ENCODE data around the gene CCDC88C.
"Not testable (repeated sequence)": the region's sequence is repeated elsewhere in the genome, so short reads cannot be mapped to it uniquely, and the experiment has no call there.

The CCDC88C gene

GRCh38 chr14:91417983-91418386, 365 bp upstream of the CCDC88C start:
- no peak for FAIRE-seq

- no peak for FAIRE-seq
These were observed 888 bp downstream of the CCDC88C start for GRCh38 chr14:91416744-91417119.

GRCh38 chr14:91415794-91416743, 1.6 kb downstream of the CCDC88C start:
- FAIRE-seq = no peak

- no peak for FAIRE-seq
These were observed 3.2 kb downstream of the CCDC88C start for GRCh38 chr14:91414475-91414833.

- no peak for FAIRE-seq
These were observed 3.8 kb downstream of the CCDC88C start for GRCh38 chr14:91413547-91414474.

GRCh38 chr14:91412939-91413338, 4.7 kb downstream of the CCDC88C start:
- no peak for FAIRE-seq

- no peak for FAIRE-seq
These were observed 6.7 kb downstream of the CCDC88C start for GRCh38 chr14:91410771-91411536.

- no peak for FAIRE-seq
These were observed 7.5 kb downstream of the CCDC88C start for GRCh38 chr14:91409928-91410718.

GRCh38 chr14:91409240-91409639, 8.4 kb downstream of the CCDC88C start:
- FAIRE-seq = not testable (repeated sequence)

GRCh38 chr14:91406982-91407381, 10.6 kb downstream of the CCDC88C start:
- no peak for FAIRE-seq

- no peak for FAIRE-seq
These were observed 11.2 kb downstream of the CCDC88C start for GRCh38 chr14:91406451-91406850.

- no peak for FAIRE-seq
These were observed 11.7 kb downstream of the CCDC88C start for GRCh38 chr14:91405724-91406435.

GRCh38 chr14:91405241-91405721, 12.3 kb downstream of the CCDC88C start:
- no peak for FAIRE-seq

- no peak for FAIRE-seq
These were observed 14.6 kb downstream of the CCDC88C start for GRCh38 chr14:91402771-91403600.

- FAIRE-seq = no peak
These were observed 15.3 kb downstream of the CCDC88C start for GRCh38 chr14:91402348-91402747.

- no peak for FAIRE-seq
These were observed 15.9 kb downstream of the CCDC88C start for GRCh38 chr14:91401751-91402150.

- FAIRE-seq = no peak
These were observed 16.9 kb downstream of the CCDC88C start for GRCh38 chr14:91400696-91401095.

- no peak for FAIRE-seq
These were observed 17.6 kb downstream of the CCDC88C start for GRCh38 chr14:91399868-91400640.

GRCh38 chr14:91398707-91399106, 18.9 kb downstream of the CCDC88C start:
- no peak for FAIRE-seq
